ENCODE measurements around the gene ASF1A. TPM values are rescaled to one million over a fixed set of nuclear protein-coding genes. Genes with fewer than 3 reads are reported as not detected.

ASF1A gene
- total RNA-seq, 4 donors from 2014 or later: 22.2 to 25.9 (median 23.7) TPM

DNA sequence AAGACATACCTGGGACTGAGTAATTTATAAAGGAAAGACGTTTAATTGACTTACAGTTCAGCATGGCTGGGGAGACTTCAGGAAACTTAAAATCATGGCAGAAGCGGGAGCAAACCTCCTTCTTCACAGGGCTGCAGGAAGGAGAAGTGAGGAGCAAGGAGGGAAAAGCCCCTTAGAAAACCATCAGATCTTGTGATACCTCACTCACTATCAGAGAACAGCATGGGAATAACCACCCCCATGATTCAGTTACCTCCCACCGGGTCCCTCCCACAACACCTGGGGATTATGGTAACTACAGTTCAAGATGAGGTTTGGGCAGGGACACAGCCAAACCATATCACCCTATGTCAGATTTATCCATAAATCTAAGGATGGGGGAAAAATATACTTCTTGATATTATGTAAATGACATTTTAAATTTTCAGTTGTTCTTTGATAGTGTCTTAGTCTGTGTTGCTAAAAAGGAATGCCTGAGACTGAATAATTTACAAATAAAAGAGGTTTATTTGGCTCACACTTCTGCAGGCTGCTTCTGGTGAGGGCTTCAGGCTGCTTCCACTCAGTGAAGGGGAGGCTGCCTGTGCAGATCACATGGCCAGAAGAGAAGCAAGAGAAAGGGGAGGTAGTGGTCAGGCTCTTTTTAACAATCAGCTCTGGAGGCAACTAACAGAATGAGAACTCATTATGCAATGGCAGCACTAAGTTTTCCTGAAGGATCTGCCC is 42.2 kb downstream of the ASF1A start:
- 78 to 84% methylated on average over 3 of the region's 3 CpGs for WGBS, 2 donors
- no peaks in the 10 kb centered on the region for H3K27me3 ChIP-seq
- H3K36me3 ChIP-seq: peaks cover 0 to 3% of the 10 kb centered on the region in 2 donors
- intact Hi-C loops (cut with DNase I): no loop called here
- H3K4me1 ChIP-seq: peaks cover 4 to 14% of the 10 kb centered on the region in 2 donors
- no peak overlapping the region for H3K27ac ChIP-seq
- H3K4me3 ChIP-seq (replicated peaks in 1 of 3): no peak overlapping the region
- TF ChIP-seq POLR2A (IDR thresholded peaks at IDR 0.05): no peak
- no peak for TF ChIP-seq CTCF (IDR thresholded peaks at IDR 0.05)
- no peaks in the 10 kb centered on the region for H3K9me3 ChIP-seq
- DNase-seq: no peak

- peak overlapping the region in 1 of 3 donors; percentile 3 for H3K27ac ChIP-seq
- no peak overlapping the region for H3K4me3 ChIP-seq (replicated peaks in 1 of 3)
- 53 to 63% methylated on average over 1 of the region's 1 CpG for WGBS, 2 donors
- no peak for TF ChIP-seq CTCF (IDR thresholded peaks at IDR 0.05)
- no peak for TF ChIP-seq POLR2A (IDR thresholded peaks at IDR 0.05)
- H3K9me3 ChIP-seq: no peaks in the 10 kb centered on the region
- H3K4me1 ChIP-seq: peaks cover 0 to 14% of the 10 kb centered on the region in 2 donors
- H3K27me3 ChIP-seq: no peaks in the 10 kb centered on the region
- DNase-seq: peak; percentile 69 to 70
- no peaks in the 10 kb centered on the region for H3K36me3 ChIP-seq
- intact Hi-C loops (cut with DNase I): no loop called here
Measured at GRCh38 chr6:118939683-118940082, 45.7 kb downstream of the ASF1A start.

GRCh38 chr6:118940770-118941169 is 46.8 kb downstream of the ASF1A start:
- Histone ChIP-seq H3K9me3 (no peaks in the 10 kb centered on the region), H3K27me3 (no peaks in the 10 kb centered on the region), H3K36me3 (no peaks in the 10 kb centered on the region), H3K4me1 (peaks cover 0 to 11% of the 10 kb centered on the region in 2 donors), H3K4me3 (replicated peaks in 1 of 3) (no peak overlapping the region), H3K27ac (no peak overlapping the region)
- 83 to 96% methylated on average over 2 of the region's 2 CpGs for WGBS, 2 donors
- intact Hi-C loops (cut with DNase I): no loop called here
- TF ChIP-seq POLR2A (IDR thresholded peaks at IDR 0.05): no peak
- TF ChIP-seq CTCF (IDR thresholded peaks at IDR 0.05): no peak
- DNase-seq: peak in 1 of 2 donors; percentile 49

- Histone ChIP-seq H3K4me3 (replicated peaks in 1 of 3) (no peak overlapping the region), H3K27ac (no peak overlapping the region), H3K36me3 (no peaks in the 10 kb centered on the region), H3K9me3 (no peaks in the 10 kb centered on the region), H3K4me1 (no peaks in the 10 kb centered on the region), H3K27me3 (no peaks in the 10 kb centered on the region)
- DNase-seq: no peak
- intact Hi-C loops (cut with DNase I): no loop called here
- no peak for TF ChIP-seq POLR2A (IDR thresholded peaks at IDR 0.05)
Measured at GRCh38 chr6:118945217-118945616, 51.3 kb downstream of the ASF1A start.

DNA sequence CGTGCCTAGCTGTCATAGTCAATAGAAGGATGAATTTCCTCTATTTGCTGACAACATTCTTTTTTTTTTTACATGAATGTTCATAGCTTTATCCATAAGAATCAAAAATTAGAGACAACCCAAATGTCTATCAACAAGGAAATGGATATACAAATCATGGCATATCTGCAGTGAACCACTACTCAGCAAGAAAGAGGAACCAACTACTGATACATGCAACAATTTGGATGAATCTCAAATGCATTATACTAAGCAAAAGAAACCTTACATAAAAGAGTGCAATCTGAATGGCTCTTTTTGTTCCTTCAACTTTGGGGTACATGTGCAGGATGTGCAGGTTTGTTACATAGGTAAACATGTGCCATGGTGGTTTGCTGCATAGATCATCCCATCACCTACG is 58.7 kb downstream of the ASF1A start:
- intact Hi-C loops (cut with DNase I): no loop called here
- DNase-seq: no peak
- no peak overlapping the region for H3K27ac ChIP-seq
- H3K36me3 ChIP-seq: no peaks in the 10 kb centered on the region
- WGBS, 2 donors: 96 to 98% methylated on average over 2 of the region's 2 CpGs
- H3K4me3 ChIP-seq (replicated peaks in 1 of 3): no peak overlapping the region
- H3K4me1 ChIP-seq: no peaks in the 10 kb centered on the region
- no peak for TF ChIP-seq CTCF (IDR thresholded peaks at IDR 0.05)
- no peak for TF ChIP-seq POLR2A (IDR thresholded peaks at IDR 0.05)
- no peaks in the 10 kb centered on the region for H3K27me3 ChIP-seq
- H3K9me3 ChIP-seq: no peaks in the 10 kb centered on the region
